Hematopoietic multipotent progenitor cell treated with erythropoietin and hydrocortisone succinate and interleukin-3 and kit ligand, for 4 days (in vitro differentiated cells): ENCODE data around the gene VWA1.
"Not testable (repeated sequence)": the region's sequence is repeated elsewhere in the genome, so short reads cannot be mapped to it uniquely, and the experiment has no call there.

ENCODE experiments used
- DNase-seq: peaks from one replicate; pipeline ENCODE4 v3.0.0-alpha.2; 2015

The VWA1 gene

DNA sequence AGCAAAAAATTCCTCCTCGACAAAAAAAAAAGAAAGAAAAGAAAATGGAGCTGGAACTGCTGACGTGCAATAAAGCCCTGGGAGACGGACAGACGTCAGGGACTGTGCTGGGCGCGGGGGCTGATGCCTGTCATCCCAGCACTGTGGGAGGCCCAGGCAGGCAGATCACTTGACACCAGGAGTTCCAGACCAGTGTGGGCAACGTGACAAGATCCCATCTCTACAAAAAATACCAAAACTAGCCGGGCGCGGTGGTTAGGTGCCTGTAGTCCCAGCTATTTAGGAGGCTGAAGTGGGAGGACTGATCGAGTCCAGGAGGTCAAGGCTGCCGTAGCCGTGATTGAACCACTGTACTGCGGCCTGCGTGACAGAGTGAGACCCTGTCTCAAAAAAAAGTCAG lies 10.8 kb upstream of the VWA1 start:
- no peak for DNase-seq

DNA sequence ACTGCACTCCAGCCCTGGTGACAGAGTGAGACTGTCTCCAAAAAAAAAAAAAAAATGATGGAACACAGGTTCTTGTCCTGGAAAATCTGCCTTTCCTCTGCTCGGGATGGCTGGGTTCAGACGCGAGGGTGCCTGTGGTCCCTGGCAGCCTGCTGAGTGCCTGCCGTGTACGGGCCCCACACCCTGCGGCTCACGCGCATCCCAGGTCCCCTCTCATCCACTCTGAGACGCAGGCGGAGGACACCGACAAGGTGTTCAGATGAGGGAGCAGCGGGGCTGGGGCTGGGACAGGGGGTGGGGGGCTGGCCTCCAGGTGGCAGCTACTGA lies 10.1 kb upstream of the VWA1 start:
- no peak for DNase-seq

DNA sequence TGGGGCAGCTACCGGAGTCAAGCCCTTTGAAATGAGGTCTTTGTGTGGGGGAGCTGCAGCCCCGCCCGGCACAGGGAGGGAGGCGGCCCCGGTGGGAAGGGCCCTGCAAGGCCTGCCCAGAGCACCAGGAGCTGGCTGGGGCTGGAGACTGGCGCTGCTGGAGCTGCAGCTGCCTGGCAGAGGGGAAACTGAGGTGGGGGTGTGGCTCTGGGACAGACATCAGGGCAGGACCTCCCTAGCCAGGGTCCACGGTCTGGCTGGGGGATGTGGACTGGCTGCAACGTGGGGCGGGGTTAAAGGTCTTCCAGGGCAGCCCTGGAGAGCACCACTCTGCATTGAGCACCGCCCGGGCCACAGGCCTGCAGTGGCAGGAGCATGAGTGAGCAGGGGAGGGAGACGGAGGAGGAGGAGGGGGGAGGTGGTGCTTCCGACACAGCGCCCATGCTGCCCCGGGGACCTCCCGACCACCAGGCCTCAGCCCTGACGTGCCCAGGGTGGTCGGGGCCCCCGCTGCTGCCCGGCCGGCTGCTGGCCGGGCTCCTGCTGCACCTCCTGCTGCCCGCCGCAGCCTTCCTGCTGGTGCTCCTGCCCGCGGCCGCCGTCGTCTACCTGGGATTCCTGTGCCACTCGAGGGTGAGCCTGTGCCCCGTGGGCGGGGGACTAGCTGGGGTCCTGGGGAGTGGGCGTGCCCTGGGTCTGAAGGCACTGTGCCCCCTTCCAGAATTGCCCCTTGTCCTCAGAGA lies 9.6 kb upstream of the VWA1 start:
- DNase-seq, result no peak

DNA sequence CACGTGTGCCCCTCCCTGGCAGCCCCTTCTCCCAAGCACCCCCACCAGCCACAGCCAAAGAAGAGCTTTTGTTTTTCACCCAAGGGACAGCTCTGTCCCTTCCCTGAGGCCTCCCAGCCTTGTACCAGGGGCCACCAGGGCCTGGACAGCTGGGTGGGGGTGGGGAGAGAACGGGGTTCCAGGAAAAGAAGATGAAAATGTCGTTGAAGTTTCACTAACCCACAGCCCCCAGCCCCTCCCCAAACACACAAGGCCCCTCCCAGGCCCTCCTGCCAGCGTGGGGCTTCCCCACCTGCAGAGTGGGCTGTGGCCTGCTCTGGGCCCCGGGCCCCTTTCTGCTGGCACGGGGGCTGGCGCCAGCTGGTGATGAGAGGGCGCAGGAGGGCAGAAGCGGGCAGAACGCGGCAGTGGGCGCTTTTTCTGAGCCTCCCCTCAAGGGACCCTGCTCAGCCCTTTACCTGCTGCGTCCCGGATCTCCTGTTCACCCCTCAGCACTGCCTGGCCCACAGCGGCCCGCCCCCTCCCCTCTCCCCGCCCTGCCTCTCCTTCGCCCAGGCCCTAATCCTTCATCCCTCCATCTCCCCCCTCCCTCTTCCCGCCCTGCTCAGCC lies 8.9 kb upstream of the VWA1 start:
- DNase-seq, result no peak

DNA sequence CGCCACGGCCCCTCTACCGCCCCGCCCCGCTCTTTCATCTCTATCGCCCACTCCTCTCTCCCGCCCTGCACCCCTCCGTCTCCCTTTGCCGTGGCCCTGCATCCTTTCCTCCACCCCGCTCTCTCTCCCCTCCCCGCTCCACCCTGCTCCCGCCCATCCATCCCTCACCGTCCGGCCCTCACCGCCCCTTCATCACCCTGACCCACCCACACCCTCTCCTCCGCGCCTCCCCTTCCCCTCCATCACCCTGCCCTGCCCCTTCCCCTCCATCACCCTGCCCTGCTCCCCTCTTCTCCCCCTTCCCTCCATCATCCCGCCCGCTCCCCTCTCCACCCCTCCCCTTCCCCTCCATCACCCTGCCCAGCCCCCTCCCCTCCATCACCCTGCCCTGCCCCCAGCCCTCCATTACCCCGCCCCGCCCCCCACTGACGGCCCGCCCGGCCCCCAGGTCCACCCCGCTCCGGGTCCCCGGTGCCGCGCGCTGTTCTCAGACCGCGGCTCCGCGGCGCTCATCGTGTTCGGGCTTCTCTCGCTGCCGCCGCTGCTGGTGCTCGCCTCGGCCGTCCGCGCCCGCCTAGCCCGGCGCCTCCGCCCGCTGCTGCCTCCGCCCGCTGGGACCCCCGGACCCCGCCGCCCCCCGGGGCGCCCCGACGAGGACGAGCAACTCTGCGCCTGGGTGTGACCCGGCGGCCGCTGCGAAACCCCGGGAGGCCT lies 8.2 kb upstream of the VWA1 start:
- no peak for DNase-seq

DNA sequence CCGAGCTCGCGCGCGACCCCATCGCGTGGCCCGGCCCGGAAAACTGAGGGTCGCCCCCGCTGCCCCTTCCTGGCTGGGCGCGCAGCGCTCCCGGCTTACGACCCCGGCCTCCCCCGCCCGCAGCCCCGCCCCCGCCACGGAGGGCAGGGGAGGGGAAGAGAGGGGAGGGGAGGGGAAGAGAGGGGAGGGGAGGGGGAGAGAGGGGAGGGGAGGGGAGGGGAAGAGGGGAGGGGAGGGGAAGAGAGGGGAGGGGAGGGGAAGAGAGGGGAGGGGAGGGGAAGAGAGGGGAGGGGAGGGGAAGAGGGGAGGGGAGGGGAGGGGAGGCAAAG lies 7.7 kb upstream of the VWA1 start:
- no peak for DNase-seq

DNA sequence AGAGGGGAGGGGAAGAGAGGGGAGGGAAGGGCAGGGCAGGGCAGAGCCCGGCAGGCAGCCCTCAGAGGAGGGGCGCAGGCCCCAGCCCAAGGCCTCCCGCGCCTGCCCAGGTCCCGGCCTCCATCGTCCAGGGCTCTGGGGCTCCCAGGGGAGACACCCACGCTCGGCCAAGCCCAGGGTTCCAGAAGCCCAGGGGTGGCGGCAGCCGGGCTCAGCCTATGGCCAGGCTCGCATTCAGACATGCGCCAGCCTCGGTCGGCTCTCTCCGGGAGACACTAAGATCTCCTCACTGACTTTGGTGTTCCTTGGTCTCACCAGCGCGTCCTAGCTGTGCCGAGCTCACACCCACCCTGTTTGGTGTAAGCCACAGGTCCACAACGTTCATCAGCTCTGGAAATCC lies 7.3 kb upstream of the VWA1 start:
- no peak for DNase-seq

DNA sequence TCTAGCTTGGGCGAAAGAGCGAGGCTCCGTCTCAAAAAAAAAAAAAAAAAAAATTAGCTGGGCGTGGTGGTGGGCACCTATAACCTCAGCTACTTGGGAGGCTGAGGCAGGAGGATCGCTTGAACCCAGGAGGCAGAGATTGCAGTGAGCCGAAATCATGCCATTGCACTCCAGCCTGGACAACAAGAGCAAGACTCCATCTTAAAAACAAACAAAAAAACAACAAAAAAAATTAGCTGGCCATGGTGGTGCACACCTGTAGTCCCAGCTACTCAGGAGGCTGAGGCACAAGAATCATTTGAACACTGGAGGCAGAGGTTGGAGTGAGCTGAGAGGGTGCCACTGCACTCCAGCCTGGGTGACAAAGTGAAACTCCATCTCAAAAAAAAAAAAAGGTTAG lies 6.5 kb upstream of the VWA1 start:
- DNase-seq, result not testable (repeated sequence)

DNA sequence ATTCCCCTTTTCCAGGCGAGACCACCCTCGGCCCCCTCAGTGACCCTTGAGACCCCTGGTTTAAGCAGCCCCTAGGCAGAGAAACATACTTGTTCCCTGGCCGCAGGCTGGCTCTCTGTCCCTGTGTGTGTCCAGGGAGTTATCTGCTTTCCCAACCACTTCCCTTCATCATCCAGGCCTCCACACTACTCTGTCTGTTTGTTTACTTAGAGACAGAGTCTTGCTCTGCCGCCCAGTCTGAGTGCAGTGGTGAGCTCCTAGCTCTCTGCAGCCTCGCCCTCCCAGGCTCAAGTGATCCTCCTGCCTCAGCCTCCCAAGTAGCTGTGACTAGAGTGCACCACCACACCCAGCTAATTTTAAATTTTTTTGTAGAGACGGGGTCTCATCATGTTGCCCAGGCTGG lies 5.8 kb upstream of the VWA1 start:
- no peak for DNase-seq

DNA sequence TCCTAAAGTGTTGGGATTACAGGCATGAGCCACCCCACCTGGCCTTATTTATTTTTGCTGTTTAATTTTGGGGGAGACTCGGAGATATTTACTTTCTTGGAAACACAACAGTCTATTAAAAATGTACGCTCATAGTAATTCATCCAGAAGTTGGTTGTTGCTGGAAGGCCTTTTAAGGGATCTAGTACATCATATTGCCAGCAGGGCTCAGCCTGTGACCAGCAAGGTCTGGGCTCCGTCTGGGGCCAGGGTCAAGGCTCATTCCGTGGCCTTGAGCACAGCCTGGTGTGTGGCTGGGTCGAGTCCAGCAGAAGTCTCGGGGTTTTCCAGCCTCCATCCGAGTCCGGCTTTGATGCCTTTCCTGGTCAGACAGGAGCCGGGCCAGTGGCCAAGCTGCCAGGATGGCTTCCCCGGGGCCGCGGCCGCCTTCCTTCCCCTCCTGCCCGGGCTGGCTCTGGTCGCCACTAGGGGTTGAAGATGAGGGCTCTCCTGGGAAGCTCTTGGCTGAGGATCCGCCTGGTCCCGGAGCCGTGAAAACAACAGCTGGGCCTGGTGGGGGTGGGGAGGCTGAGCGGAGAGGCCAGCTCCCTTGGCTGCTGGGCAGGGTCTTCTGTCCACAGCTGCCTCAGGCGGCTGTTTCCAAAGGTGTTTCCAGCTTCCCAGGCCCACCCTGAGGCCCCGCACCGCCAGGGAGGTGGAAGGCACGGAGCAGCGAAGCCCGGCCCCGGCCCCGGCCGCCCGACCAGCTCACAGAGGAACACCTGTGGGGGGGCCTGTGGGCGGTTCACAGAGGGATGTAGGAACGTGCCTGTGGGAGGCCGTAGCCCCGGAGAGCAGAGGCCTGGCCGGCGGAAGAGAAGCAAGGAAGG lies 5.1 kb upstream of the VWA1 start:
- DNase-seq, result no peak

DNA sequence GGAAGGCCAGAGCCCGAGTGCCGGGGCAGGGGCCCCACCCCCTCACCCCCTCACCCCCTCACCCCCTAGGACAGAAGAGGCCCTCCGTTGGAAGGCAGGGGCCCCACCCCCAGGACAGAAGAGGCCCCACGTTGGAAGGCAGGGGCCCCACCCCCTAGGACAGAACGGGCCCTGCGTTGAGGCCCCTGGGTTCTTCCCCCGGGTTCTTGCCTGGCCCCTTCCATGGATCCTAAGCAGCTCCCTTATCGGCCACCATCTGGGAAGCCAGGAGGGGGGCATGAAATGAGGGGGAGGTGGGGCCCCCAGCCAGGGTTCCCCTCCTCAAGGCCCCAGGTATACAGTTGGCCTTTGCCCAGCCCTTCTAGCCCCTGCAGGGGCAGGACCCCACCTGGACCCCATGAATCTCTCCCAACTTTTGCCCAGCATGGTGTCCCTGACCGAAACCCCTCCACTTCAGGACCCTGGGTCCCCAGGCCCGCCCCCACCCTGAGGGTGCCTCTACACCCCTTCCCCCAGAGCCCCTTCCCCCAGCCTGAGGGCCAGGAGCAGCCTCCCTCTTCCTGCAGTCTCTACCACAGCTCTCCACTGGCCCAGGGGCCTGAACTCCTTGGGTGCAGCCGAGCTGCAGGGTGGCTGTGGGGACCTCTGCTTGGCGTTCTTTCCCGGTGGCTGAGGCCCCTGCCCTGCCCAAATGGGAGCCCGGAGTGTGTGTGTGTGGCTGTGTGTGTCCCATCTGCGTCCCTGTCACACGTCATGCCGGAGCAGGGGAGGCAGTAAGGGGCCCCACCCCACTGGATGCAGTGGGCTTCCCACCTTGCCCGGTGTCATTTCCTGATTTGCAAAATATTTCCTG lies 4.3 kb upstream of the VWA1 start:
- DNase-seq, result no peak

DNA sequence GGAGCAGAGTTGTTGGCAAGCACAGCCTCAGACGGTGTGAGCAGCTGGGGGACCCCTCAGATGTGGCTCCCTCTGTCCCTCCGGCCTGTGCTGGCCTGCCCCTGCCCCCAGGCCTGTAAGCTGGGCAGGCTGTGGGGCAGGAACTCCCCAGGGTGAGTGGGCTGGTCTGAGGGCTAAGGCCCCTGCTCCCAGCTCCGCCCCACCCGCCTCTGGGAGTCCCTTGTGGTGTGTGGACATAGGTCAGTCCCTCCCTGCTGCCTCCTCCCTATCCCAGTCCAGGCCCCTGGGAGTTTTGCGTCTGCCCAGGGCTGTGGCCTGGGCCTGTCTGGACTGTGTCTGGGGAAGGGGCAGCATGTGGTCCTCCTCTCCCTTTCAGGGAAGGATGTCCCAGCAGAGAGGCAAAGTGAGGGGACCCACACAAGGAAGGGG lies 3.6 kb upstream of the VWA1 start:
- no peak for DNase-seq

DNA sequence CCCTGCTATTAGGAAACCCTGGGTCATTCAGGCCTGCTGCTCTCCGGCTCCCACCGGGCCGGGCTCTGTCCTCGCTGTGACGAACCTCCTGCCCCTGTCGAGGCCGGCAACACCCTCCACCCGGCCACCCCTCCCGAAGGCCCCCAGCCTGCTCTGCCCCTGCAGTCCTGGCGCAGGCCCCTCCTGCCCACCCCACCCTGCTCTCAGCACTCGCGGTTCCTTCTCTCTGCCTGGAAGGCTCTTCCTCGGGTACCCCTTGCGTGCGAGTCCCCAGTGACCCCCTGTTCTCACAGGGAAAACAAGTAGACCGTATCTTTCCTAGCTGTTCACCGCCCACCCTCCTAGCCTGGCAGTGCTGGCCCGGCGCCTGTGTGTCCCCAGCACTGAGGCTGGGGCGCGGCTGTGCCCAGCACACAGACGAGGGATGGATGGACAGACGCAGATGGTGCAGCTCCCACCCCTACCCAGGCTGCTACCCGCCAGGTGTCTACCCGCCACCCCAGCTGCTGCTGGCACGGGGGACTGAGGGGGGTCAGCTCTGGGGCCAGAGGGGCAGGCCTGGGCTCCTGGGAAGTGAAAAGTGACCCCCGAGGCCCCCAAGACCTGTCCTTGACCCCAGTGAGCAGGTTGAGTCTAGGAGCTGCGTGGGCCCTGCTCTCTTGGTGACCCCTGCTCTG lies 3.1 kb upstream of the VWA1 start:
- no peak for DNase-seq

DNA sequence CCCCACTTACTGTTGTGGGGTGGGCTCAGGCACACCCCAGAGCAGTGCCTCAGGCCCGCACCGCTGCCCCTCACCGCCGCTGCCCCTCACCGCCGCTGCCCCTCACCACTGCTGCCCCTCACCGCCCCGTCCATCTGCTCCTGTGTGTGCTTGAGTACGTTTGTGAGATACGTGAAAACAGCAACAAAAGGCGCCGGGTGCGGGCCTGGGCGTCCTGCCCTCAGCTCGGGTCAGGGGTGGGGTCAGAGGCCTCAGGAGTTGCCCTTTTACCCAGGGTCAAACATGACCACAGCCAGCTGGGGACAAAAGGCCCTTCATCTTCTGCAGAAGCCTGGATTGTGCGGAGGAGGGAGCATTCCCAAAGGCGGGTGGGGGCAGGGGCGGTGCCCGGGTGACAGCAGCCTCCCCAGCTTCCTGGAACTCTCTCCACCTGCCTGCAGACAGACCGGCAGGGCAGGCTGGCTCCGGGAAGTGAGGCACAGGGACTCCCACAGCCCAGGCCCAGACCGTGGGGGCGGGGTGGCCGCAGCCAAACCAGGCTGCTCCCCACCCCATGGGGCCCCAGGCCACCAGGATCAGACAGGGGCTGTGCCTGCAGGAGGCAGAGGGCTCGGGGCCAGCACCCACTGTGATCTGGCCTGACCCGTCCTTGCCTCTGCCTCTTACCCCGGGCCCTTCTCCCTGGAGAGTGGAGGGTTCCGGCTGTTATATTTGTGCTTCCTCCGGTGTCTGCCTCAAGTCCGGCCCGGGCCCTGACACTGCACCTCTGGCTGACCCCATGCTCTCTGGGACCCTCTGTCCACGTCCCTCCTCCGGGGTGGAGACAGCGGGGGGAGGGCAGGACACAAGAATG lies 2.3 kb upstream of the VWA1 start:
- DNase-seq, result no peak

DNA sequence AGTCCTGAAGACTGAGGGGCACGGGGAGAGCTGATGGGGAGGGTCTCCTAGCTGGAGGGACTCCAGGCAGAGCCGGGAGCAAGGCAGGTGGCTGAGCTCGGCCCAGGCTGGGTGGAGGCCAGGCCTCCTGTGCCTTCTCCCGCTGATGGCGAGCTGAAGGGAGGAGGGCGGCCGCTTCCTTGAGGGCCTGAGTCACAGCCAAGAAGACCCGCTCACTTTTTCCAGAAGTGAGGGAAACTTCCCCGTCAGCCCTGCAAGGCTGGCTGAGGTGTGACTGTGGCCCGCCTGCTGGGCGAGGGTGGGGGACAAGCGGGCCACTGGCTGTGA lies 1.7 kb upstream of the VWA1 start:
- DNase-seq, result peak; percentile 45

DNA sequence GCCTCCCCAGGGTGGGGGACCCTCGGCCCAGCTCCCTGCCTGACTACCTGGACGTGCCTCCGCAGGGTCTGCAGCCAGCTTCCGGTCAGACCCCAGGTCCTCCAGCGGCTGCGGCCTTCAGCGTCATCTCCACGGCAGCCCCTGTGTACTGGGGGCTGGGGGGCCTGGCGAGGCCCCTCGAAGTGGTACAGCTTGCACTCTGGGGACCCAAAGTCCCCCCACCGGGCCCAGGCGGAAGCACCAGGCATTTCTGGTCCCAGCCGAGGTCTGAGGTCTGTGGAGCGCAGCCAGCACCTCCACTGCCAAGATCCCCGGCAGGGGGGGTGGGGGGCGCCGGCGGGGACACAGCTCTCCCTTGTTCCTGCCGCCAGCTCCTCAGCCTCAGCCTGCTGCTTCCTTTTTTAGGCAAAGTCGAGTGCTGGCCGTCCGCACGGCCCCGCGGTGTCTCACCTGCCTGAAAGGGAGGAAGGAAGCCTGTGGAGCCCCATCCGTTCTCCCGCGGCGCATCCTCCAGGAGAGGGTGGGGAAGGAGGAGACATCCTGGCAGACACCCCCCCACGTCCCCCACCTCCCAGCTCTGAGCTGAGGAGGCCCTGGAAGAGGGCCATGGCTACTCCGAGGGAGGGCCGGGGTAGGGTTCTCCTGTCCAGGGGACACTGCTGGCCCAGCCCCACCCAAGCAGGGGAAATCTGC lies 1.2 kb upstream of the VWA1 start:
- peak; percentile 71 for DNase-seq

DNA sequence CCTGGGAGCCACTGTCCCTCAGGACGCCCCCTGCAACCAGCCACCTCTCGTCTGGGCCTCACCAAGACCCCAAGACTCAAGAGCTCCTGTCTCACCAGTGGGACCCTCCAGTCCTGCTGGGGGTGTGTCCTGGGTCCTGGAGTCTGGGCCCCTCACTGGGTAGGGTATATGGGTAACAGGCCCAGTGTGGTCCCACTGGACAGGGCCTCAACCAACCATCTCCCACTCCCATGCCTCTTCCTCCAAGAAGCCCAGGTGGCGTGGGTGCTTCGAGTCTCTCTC lies 725 bp upstream of the VWA1 start:
- DNase-seq, result no peak

DNA sequence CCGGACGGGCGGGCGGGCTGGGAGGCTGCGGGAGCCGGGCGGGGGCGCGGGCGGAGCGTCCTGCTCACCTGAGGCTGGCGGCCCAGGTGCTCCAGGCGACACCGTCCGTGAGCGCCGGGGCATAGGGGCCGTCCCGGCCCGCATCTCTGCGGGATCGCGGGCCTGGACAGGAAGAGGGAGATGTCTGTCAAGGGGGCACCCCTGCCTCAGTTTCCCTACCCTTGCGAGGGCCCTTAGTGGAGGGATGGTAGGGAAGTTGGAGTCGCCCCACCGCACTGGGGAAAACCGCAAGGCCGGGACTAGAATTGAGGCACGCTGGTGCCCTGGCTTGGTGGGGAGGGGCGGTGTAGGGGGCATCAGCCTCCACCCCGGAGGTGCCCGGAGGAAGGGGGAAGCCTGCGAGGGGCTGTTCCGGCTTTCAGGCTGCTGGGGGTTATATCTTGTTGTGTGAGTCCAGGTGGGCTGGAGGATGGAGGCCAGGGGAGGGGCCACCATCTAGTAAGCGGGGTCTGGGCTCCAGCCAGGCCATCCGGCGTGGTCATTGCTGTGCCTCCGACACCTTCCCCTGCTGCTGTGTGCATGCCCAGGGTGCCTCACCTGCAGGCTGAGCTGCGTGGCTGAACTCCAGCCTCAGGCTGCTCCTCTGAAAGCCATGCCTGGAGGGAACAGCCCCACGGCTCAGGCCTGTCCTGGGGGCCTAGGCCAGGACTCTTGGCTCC lies 580 bp downstream of the VWA1 start:
- DNase-seq, result no peak

DNA sequence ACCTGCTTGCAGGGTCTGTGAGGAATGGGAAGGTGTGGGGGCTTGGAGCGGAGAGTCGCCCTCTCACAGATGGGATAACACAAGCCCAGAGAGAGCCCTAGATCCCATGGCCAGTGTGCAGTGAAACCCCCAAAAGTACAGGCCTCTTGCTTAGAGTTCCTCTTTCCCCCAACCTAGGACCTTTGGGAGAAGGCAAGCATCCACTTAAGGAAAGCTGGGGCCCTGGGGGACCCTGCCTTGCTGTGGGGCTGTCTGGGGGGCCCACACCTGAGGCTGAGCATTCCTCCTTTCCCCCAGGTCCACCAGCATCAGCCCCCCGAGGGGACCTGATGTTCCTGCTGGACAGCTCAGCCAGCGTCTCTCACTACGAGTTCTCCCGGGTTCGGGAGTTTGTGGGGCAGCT lies 1.1 kb downstream of the VWA1 start:
- no peak for DNase-seq
